Measurements from ENCODE around the gene PRAMEF33.
"Not testable (repeated sequence)": the region's sequence is repeated elsewhere in the genome, so short reads cannot be mapped to it uniquely, and the experiment has no call there.

GRCh38 chr1:13298699-13299098 lies 4.6 kb upstream of the PRAMEF33 start:
- TF ChIP-seq CTCF (IDR thresholded peaks at IDR 0.05; ENCODE audit: poor library complexity); EZH2 (IDR thresholded peaks at IDR 0.05; ENCODE audit: borderline replicate concordance); EZH2phosphoT487 (IDR thresholded peaks at IDR 0.05; ENCODE audit: low read depth, severe bottlenecking, unreplicated experiment): not testable (repeated sequence)
